ENCODE results near the gene ARSJ. TPM values are rescaled to one million over a fixed set of nuclear protein-coding genes. Genes with fewer than 3 reads are reported as not detected.

The ARSJ gene
- total and polyA plus RNA-seq, 11 donors = 0.30 to 7.0 (median 1.7) TPM

GRCh38 chr4:113884655-113885054 lies 94.8 kb downstream of the ARSJ start:
- 84 to 87% (median 86%) methylated on average over 1 of the region's 1 CpG for WGBS, 4 donors
- H3K4me3 ChIP-seq = no peak overlapping the region
- intact Hi-C loops (cut with DNase I) = loop anchor here in 1 of 10 donors (5.0 kb wide), 1 partner anchor 97 kb away; no protein-coding TSS in a partner anchor
- H3K9me3 ChIP-seq = peaks cover 0 to 4% (median 0%) of the 10 kb centered on the region in 12 donors
- DNase-seq (no peak), ATAC-seq (no peak)
- H3K4me1 ChIP-seq = peaks cover 0 to 6% (median 0%) of the 10 kb centered on the region in 12 donors
- H3K36me3 ChIP-seq = no peaks in the 10 kb centered on the region
- H3K27ac ChIP-seq = no peak overlapping the region
- TF ChIP-seq POLR2A (IDR thresholded peaks at IDR 0.05) = no peak
- TF ChIP-seq CTCF (IDR thresholded peaks at IDR 0.05) = no peak
- no peaks in the 10 kb centered on the region for H3K27me3 ChIP-seq

- ATAC-seq = no peak
- intact Hi-C loops (cut with DNase I) = no loop called here
- TF ChIP-seq CTCF (IDR thresholded peaks at IDR 0.05) (no peak), POLR2A (IDR thresholded peaks at IDR 0.05) (no peak)
Measured at GRCh38 chr4:113882668-113883067, 96.8 kb downstream of the ARSJ start.

GRCh38 chr4:113881256-113881655 lies 98.2 kb downstream of the ARSJ start:
- TF ChIP-seq CTCF (IDR thresholded peaks at IDR 0.05) (no peak), POLR2A (IDR thresholded peaks at IDR 0.05) (no peak)
- no peaks in the 10 kb centered on the region for H3K27me3 ChIP-seq
- no peaks in the 10 kb centered on the region for H3K9me3 ChIP-seq
- DNase-seq (no peak), ATAC-seq (peak in 1 of 4 donors; percentile 57)
- no peaks in the 10 kb centered on the region for H3K36me3 ChIP-seq
- H3K4me1 ChIP-seq = peaks cover 0 to 6% (median 0%) of the 10 kb centered on the region in 12 donors
- no peak overlapping the region for H3K4me3 ChIP-seq
- intact Hi-C loops (cut with DNase I) = no loop called here
- 56 to 72% (median 65%) methylated on average over 2 of the region's 2 CpGs for WGBS, 4 donors
- H3K27ac ChIP-seq = no peak overlapping the region

More at GRCh38 chr4:113882668-113883067, 96.8 kb downstream of the ARSJ start:
- no peaks in the 10 kb centered on the region for H3K27me3 ChIP-seq
- H3K4me3 ChIP-seq = no peak overlapping the region
- no peak overlapping the region for H3K27ac ChIP-seq
- peaks cover 0 to 6% (median 0%) of the 10 kb centered on the region in 12 donors for H3K4me1 ChIP-seq
- no peak for DNase-seq
- WGBS, 4 donors = 37 to 53% (median 44%) methylated on average over 1 of the region's 1 CpG
- H3K9me3 ChIP-seq = no peaks in the 10 kb centered on the region
- H3K36me3 ChIP-seq = no peaks in the 10 kb centered on the region

- H3K36me3 ChIP-seq = no peaks in the 10 kb centered on the region
- intact Hi-C loops (cut with DNase I) = no loop called here
- H3K27me3 ChIP-seq = no peaks in the 10 kb centered on the region
- no peak overlapping the region for H3K4me3 ChIP-seq
- ATAC-seq (no peak), DNase-seq (no peak)
- TF ChIP-seq CTCF (IDR thresholded peaks at IDR 0.05) = no peak
- TF ChIP-seq POLR2A (IDR thresholded peaks at IDR 0.05) = no peak
- H3K4me1 ChIP-seq = peaks cover 0 to 6% (median 0%) of the 10 kb centered on the region in 12 donors
- H3K27ac ChIP-seq = no peak overlapping the region
- no peaks in the 10 kb centered on the region for H3K9me3 ChIP-seq
- WGBS, 4 donors = 50 to 75% (median 51%) methylated on average over 3 of the region's 3 CpGs
Measured at GRCh38 chr4:113880240-113881028, 99.0 kb downstream of the ARSJ start.

Measured in heart left ventricle (tissue), 16 donors.